HEK293T (cell line): Measurements from ENCODE around the gene TCF12.

Experiments
- ARNT ChIP-seq: fragments of 450-650 bp; IDR thresholded peaks from 2 replicates; pipeline ENCODE4 v1.6.1; 2017; ENCODE audit warnings: mild to moderate bottlenecking
- BHLHE40 ChIP-seq: fragments of 450-650 bp; IDR thresholded peaks from 2 replicates; pipeline ENCODE4 v1.6.1; 2016; ENCODE audit warnings: mild to moderate bottlenecking, moderate library complexity, borderline replicate concordance
- ELF4 ChIP-seq: fragments of 450-650 bp; IDR thresholded peaks from 2 replicates; pipeline ENCODE4 v1.6.1; 2017; ENCODE audit warnings: antibody characterized with exemption
- FOXA1 ChIP-seq: fragments of 450-650 bp; IDR thresholded peaks from 2 replicates; pipeline ENCODE4 v1.6.1; 2016; ENCODE audit warnings: mild to moderate bottlenecking
- FOXM1 ChIP-seq: fragments of 450-650 bp; IDR thresholded peaks from 2 replicates; pipeline ENCODE4 v1.6.1; 2017; ENCODE audit warnings: mild to moderate bottlenecking, borderline replicate concordance
- HDGF ChIP-seq: fragments of 450-650 bp; IDR thresholded peaks from 2 replicates; pipeline ENCODE4 v1.6.1; 2017; ENCODE audit warnings: antibody characterized with exemption, borderline replicate concordance
- L3MBTL2 ChIP-seq: fragments of 450-650 bp; conservative IDR thresholded peaks from 2 replicates; pipeline ENCODE4 v1.6.1; 2016; ENCODE audit warnings: mild to moderate bottlenecking
- LEF1 ChIP-seq: fragments of 450-650 bp; IDR thresholded peaks from 2 replicates; pipeline ENCODE4 v1.6.1; 2017; ENCODE audit warnings: mild to moderate bottlenecking, borderline replicate concordance
- PKNOX1 ChIP-seq: fragments of 450-650 bp; IDR thresholded peaks from 2 replicates; pipeline ENCODE4 v1.6.1; 2016
- SP1 ChIP-seq: fragments of 450-650 bp; IDR thresholded peaks from 2 replicates; pipeline ENCODE4 v1.6.1; 2017
- SUZ12 ChIP-seq: fragments of 450-650 bp; IDR thresholded peaks from 2 replicates; pipeline ENCODE4 v1.6.1; 2016; ENCODE audit warnings: mild to moderate bottlenecking
- TARDBP ChIP-seq: fragments of 450-650 bp; IDR thresholded peaks from 2 replicates; pipeline ENCODE4 v1.6.1; 2016
- ZNF384 ChIP-seq: fragments of 450-650 bp; IDR thresholded peaks from 2 replicates; pipeline ENCODE4 v1.6.1; 2016

- TF ChIP-seq SP1 (no peak), ELF4 (no peak), PKNOX1 (no peak), FOXA1 (no peak), FOXM1 (no peak), TARDBP (no peak), ZNF384 (no peak), SUZ12 (no peak), BHLHE40 (no peak), ARNT (no peak), HDGF (no peak), L3MBTL2 (no peak), LEF1 (no peak)
Measured at GRCh38 chr15:56920367-56920627, 1.9 kb downstream of the TCF12 start.
